Measurements from ENCODE around the gene FRY. TPM values are rescaled to one million over a fixed set of nuclear protein-coding genes. Genes with fewer than 3 reads are reported as not detected.

The FRY gene
- total and polyA plus RNA-seq, 10 of the 15 experiments (the other 5 are each of a cell fraction or from before 2014, with no cell fraction given), result 0.18 to 1.4 (median 0.30) TPM

GRCh38 chr13:32225481-32225931 is 193.9 kb downstream of the FRY start:
- intact Hi-C loops (cut with micrococcal nuclease; ENCODE audit: unreplicated experiment), result no loop called here
- Histone ChIP-seq H3K9ac (ENCODE audit: control insufficient read depth, insufficient read depth, low read length) (no peak overlapping the region), H3K4me3 (no peak overlapping the region), H3K27me3 (replicated peaks in 1 of 2; ENCODE audit: control insufficient read depth in 2 of 2, insufficient read depth in 2 of 2, low read length in 1 of 2) (no peaks in the 10 kb centered on the region), H4K20me1 (ENCODE audit: control insufficient read depth, insufficient read depth) (no peaks in the 10 kb centered on the region), H3K79me2 (ENCODE audit: control insufficient read depth, insufficient read depth, low read length) (no peaks in the 10 kb centered on the region), H3K4me1 (ENCODE audit: control insufficient read depth, insufficient read depth, low read length) (no peaks in the 10 kb centered on the region), H3K4me2 (ENCODE audit: control insufficient read depth, insufficient read depth) (no peak overlapping the region), H2AFZ (ENCODE audit: control insufficient read depth, low read depth, low read length) (no peak overlapping the region), H3K27ac (ENCODE audit: control insufficient read depth, insufficient read depth) (no peak overlapping the region), H3K36me3 (ENCODE audit: control insufficient read depth in 2 of 2, insufficient read depth in 2 of 2, low read length in 1 of 2) (no peaks in the 10 kb centered on the region), H3K9me3 (replicated peaks; ENCODE audit: control insufficient read depth, insufficient read depth, low read length) (no peaks in the 10 kb centered on the region)
- in situ Hi-C loops (cut with MboI), result no loop called here
- ChIA-PET RAD21 (ENCODE audit: unreplicated experiment) (no interaction called here), SMC1A (ENCODE audit: uncharacterized antibody, unreplicated experiment) (no interaction called here), POLR2A (no interaction called here), CTCF (interaction anchor here (1.1 kb wide), 1 partner anchor 22 kb away, joined by 7 read pairs; no protein-coding TSS in a partner anchor)
- 34% methylated on average over 5 of the region's 5 CpGs for WGBS (ENCODE audit: insufficient coverage, insufficient replicate concordance, low lambda C conversion rate, missing lambda C conversion rate)
- BruUV-seq (replicated peaks), result no TSS peak
- no peak for ATAC-seq
- no peak for FAIRE-seq
- no peak for DNase-seq (ENCODE audit: low read depth, low spot score)
- TF ChIP-seq ZNF687 (IDR thresholded peaks at IDR 0.05), result no peak
- no peak for TF ChIP-seq IRF3 (IDR thresholded peaks at IDR 0.05)
- no peak for TF ChIP-seq BHLHE40 (IDR thresholded peaks at IDR 0.05; ENCODE audit: borderline replicate concordance in 1 of 2, low read depth in 2 of 2, low read length in 1 of 2)
- no peak for TF ChIP-seq ATF7 (IDR thresholded peaks at IDR 0.05; ENCODE audit: low read depth)
- TF ChIP-seq ESRRA (IDR thresholded peaks at IDR 0.05; ENCODE audit: low read length), result no peak
- no peak for TF ChIP-seq BCLAF1 (IDR thresholded peaks at IDR 0.05)
- no peak for TF ChIP-seq RAD21 (IDR thresholded peaks at IDR 0.05; ENCODE audit: insufficient read depth, low read depth, low read length)
- no peak for TF ChIP-seq RCOR1 (conservative IDR thresholded peaks at IDR 0.05; ENCODE audit: low read depth, low read length)
- no peak for TF ChIP-seq SMARCA5 (IDR thresholded peaks at IDR 0.05)
- TF ChIP-seq POLR2A (IDR thresholded peaks at IDR 0.05; ENCODE audit: low read depth, low read length), result no peak
- no peak for TF ChIP-seq SIX5 (IDR thresholded peaks at IDR 0.05; ENCODE audit: low read depth, low read length, severe bottlenecking)
